Neuron (in vitro differentiated cells): ENCODE measurements around the gene SEMG2.

Source experiments
- H2AFZ ChIP-seq: one replicate; pipeline ENCODE4 v1.6.1; 2013; ENCODE audit warnings: low read depth, mild to moderate bottlenecking, inconsistent platforms, low read length, moderate library complexity
- H3K27me3 ChIP-seq: one replicate; pipeline ENCODE4 v1.6.1; 2013; ENCODE audit warnings: low read length; ENCODE audit not compliant: insufficient read depth
- H3K36me3 ChIP-seq: one replicate; pipeline ENCODE4 v1.6.1; 2013; ENCODE audit warnings: low read length; ENCODE audit not compliant: insufficient read depth
- H3K4me1 ChIP-seq: one replicate; pipeline ENCODE4 v1.6.1; 2013; ENCODE audit warnings: low read length; ENCODE audit not compliant: insufficient read depth
- H3K4me3 ChIP-seq: 2 replicates; pipeline ENCODE4 v1.5.1; 2013; ENCODE audit warnings: mild to moderate bottlenecking, low read length, moderate library complexity
- H3K9me3 ChIP-seq: one replicate; pipeline ENCODE4 v1.6.1; 2013; ENCODE audit warnings: low read length

Gene SEMG2

GRCh38 chr20:45221076-45221475 is at the start of gene SEMG2:
SEMG2 (plus strand) TSS chr20:45221373; CDS start chr20:45221390, 17 bp downstream.
- no peaks in the 10 kb centered on the region for H3K4me1 ChIP-seq
- H3K9me3 ChIP-seq, result no peaks in the 10 kb centered on the region
- H3K27me3 ChIP-seq, result peaks cover 6% of the 10 kb centered on the region
- no peak within 1 kb of the TSS for H2AFZ ChIP-seq
- no peaks in the 10 kb centered on the region for H3K36me3 ChIP-seq
- H3K4me3 ChIP-seq, result no peak within 1 kb of the TSS

GRCh38 chr20:45173522-45173921 is 47.7 kb upstream of the SEMG2 start:
- Histone ChIP-seq H3K4me3 (no peak overlapping the region), H3K27me3 (peaks cover 2% of the 10 kb centered on the region), H2AFZ (no peak overlapping the region), H3K9me3 (no peaks in the 10 kb centered on the region), H3K36me3 (no peaks in the 10 kb centered on the region), H3K4me1 (no peaks in the 10 kb centered on the region)

GRCh38 chr20:45174434-45175364 is 46.5 kb upstream of the SEMG2 start, which contains the start of gene PI3:
PI3 (plus strand) TSS chr20:45174902; CDS start chr20:45174923, 21 bp downstream.
- Histone ChIP-seq H3K4me1 (no peaks in the 10 kb centered on the region), H3K4me3 (no peak within 1 kb of the TSS), H3K27me3 (peaks cover 6% of the 10 kb centered on the region), H2AFZ (no peak within 1 kb of the TSS), H3K36me3 (no peaks in the 10 kb centered on the region), H3K9me3 (no peaks in the 10 kb centered on the region)

GRCh38 chr20:45176526-45177267 is 44.5 kb upstream of the SEMG2 start:
- Histone ChIP-seq H3K36me3 (no peaks in the 10 kb centered on the region), H3K4me1 (no peaks in the 10 kb centered on the region), H3K27me3 (peaks cover 6% of the 10 kb centered on the region), H2AFZ (no peak overlapping the region), H3K9me3 (no peaks in the 10 kb centered on the region), H3K4me3 (no peak overlapping the region)

GRCh38 chr20:45179166-45179565 is 42.0 kb upstream of the SEMG2 start:
- H3K4me3 ChIP-seq, result no peak overlapping the region
- no peaks in the 10 kb centered on the region for H3K9me3 ChIP-seq
- H3K4me1 ChIP-seq, result no peaks in the 10 kb centered on the region
- H2AFZ ChIP-seq, result no peak overlapping the region
- H3K36me3 ChIP-seq, result no peaks in the 10 kb centered on the region
- peaks cover 6% of the 10 kb centered on the region for H3K27me3 ChIP-seq

GRCh38 chr20:45181639-45182038 is 39.5 kb upstream of the SEMG2 start:
- no peaks in the 10 kb centered on the region for H3K36me3 ChIP-seq
- H3K27me3 ChIP-seq, result peaks cover 6% of the 10 kb centered on the region
- no peak overlapping the region for H3K4me3 ChIP-seq
- no peak overlapping the region for H2AFZ ChIP-seq
- H3K9me3 ChIP-seq, result no peaks in the 10 kb centered on the region
- no peaks in the 10 kb centered on the region for H3K4me1 ChIP-seq

- no peaks in the 10 kb centered on the region for H3K9me3 ChIP-seq
- H3K27me3 ChIP-seq, result peaks cover 3% of the 10 kb centered on the region
- peaks cover 3% of the 10 kb centered on the region for H3K4me1 ChIP-seq
- H2AFZ ChIP-seq, result no peak overlapping the region
- H3K36me3 ChIP-seq, result no peaks in the 10 kb centered on the region
- H3K4me3 ChIP-seq, result no peak overlapping the region
Observed at GRCh38 chr20:45183084-45183483, 38.1 kb upstream of the SEMG2 start.

- Histone ChIP-seq H3K36me3 (no peaks in the 10 kb centered on the region), H3K4me1 (peaks cover 10% of the 10 kb centered on the region), H3K27me3 (no peaks in the 10 kb centered on the region), H3K9me3 (no peaks in the 10 kb centered on the region), H3K4me3 (no peak overlapping the region), H2AFZ (no peak overlapping the region)
Observed at GRCh38 chr20:45187693-45188092, 33.5 kb upstream of the SEMG2 start.

- no peaks in the 10 kb centered on the region for H3K36me3 ChIP-seq
- no peaks in the 10 kb centered on the region for H3K27me3 ChIP-seq
- no peak overlapping the region for H2AFZ ChIP-seq
- H3K4me1 ChIP-seq, result peaks cover 10% of the 10 kb centered on the region
- no peak overlapping the region for H3K4me3 ChIP-seq
- no peaks in the 10 kb centered on the region for H3K9me3 ChIP-seq
Observed at GRCh38 chr20:45189067-45189609, 32.0 kb upstream of the SEMG2 start.

GRCh38 chr20:45189861-45190260 is 31.3 kb upstream of the SEMG2 start:
- Histone ChIP-seq H3K9me3 (no peaks in the 10 kb centered on the region), H3K36me3 (no peaks in the 10 kb centered on the region), H3K27me3 (no peaks in the 10 kb centered on the region), H3K4me1 (peaks cover 10% of the 10 kb centered on the region), H3K4me3 (no peak overlapping the region), H2AFZ (no peak overlapping the region)

- H3K27me3 ChIP-seq, result no peaks in the 10 kb centered on the region
- peaks cover 10% of the 10 kb centered on the region for H3K4me1 ChIP-seq
- no peak overlapping the region for H2AFZ ChIP-seq
- no peak overlapping the region for H3K4me3 ChIP-seq
- H3K36me3 ChIP-seq, result no peaks in the 10 kb centered on the region
- no peaks in the 10 kb centered on the region for H3K9me3 ChIP-seq
Observed at GRCh38 chr20:45191926-45192325, 29.2 kb upstream of the SEMG2 start.

- Histone ChIP-seq H2AFZ (no peak overlapping the region), H3K9me3 (no peaks in the 10 kb centered on the region), H3K27me3 (no peaks in the 10 kb centered on the region), H3K4me3 (no peak overlapping the region), H3K4me1 (peaks cover 4% of the 10 kb centered on the region), H3K36me3 (no peaks in the 10 kb centered on the region)
Observed at GRCh38 chr20:45193331-45193730, 27.8 kb upstream of the SEMG2 start.

GRCh38 chr20:45206725-45207124 is 14.4 kb upstream of the SEMG2 start, which contains the start of gene SEMG1:
SEMG1 (plus strand) TSS chr20:45207033; CDS start chr20:45207054, 21 bp downstream.
- no peaks in the 10 kb centered on the region for H3K9me3 ChIP-seq
- H3K4me1 ChIP-seq, result peaks cover 4% of the 10 kb centered on the region
- H3K36me3 ChIP-seq, result no peaks in the 10 kb centered on the region
- no peak within 1 kb of the TSS for H3K4me3 ChIP-seq
- H3K27me3 ChIP-seq, result no peaks in the 10 kb centered on the region
- no peak within 1 kb of the TSS for H2AFZ ChIP-seq
